Activated CD4-positive, alpha-beta T cell treated with anti-CD3 and anti-CD28 coated beads, Interleukin-2, Interleukin-4, amounts not matched to agents 100 ng/mL and 50 ng/mL, durations not matched to agents 16 hours and 8 hours (primary cell): ENCODE measurements around the gene KIN.
"Not testable (repeated sequence)": the region's sequence is repeated elsewhere in the genome, so short reads cannot be mapped to it uniquely, and the experiment has no call there.

Source experiments
- DNase-seq: peaks from one replicate; pipeline ENCODE4 v3.0.0-alpha.2; 2020; ENCODE audit warnings: low spot score

Gene KIN

GRCh38 chr10:7794251-7795026 is 6.6 kb upstream of the KIN start:
- no peak for DNase-seq

- DNase-seq: no peak
Measured at GRCh38 chr10:7792541-7792940, 4.7 kb upstream of the KIN start.

GRCh38 chr10:7789390-7789789 is 1.6 kb upstream of the KIN start:
- DNase-seq: no peak

DNA sequence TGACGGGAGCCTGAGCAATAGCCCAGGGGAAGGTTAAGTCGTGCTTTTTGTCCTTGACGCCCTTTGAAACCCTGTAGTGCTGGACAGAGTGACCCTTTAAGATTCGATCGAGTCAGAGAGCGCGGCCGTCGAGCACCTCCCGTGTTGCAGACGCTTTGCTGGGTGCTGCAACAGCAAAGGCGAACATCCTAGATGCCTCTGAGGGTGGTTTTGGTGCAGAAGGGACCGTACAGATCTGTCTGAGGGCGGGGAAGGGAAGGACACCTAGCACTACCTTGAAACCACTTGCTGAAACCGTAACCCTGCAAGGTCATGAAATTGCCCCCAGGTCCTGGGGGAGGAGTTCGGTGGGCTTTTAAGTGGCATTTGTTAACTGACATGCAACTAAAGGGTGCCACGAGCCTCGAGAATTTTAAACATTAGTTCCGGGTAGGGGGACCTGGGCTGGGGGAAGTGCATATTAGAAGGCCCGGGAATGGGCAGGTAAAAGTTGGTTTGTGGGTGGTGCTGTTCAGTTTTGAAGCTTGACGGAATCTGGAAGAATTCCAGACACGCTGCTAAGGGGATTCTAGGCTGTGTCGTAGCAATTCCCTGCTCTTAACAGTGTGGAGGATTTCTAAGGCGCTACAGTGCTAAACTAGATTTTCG is 970 bp upstream of the KIN start:
- no peak for DNase-seq

- no peak for DNase-seq
Measured at GRCh38 chr10:7787150-7787856, 490 bp downstream of the KIN start.

- DNase-seq: no peak
Measured at GRCh38 chr10:7786430-7786829, 1.4 kb downstream of the KIN start.

DNA sequence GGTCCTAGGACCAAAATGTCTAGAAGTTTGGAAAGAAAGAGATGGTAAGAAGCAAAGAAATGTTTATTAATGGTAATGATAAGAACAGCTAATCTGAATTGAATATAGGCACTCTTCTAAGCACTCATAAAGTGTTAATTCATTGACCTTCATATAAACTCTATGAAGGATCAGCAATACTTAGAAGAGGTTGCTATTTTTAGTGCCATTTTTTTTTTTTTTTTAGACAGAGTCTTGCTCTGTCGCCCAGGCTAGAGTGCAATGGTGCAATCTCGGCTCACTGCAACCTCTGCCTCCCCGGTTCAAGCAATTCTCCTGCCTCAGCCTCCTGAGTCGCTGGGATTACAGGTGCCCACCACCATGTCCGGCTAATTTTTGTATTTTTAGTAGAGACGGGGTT is 5.6 kb downstream of the KIN start:
- not testable (repeated sequence) for DNase-seq

DNA sequence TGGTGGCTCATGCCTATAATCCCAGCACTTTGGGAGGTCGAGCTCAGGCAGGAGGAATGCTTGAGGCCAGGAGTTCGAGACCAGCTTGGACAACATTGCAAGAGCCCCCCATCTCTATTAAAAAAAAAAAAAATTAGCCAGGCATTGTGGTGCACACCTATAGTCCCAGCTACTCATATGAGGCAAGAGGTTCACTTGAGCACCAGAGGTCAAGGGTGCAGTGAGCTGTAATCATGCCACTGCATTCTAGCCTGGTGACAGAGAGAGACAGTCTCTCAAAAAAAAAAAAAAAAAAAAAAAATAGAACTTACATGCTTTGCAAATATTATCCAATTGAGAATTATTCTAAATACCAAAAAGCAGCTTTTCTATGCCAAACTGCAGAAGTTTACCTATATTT is 11.0 kb downstream of the KIN start:
- no peak for DNase-seq

- DNase-seq: no peak
Measured at GRCh38 chr10:7773845-7774801, 13.7 kb downstream of the KIN start.

DNA sequence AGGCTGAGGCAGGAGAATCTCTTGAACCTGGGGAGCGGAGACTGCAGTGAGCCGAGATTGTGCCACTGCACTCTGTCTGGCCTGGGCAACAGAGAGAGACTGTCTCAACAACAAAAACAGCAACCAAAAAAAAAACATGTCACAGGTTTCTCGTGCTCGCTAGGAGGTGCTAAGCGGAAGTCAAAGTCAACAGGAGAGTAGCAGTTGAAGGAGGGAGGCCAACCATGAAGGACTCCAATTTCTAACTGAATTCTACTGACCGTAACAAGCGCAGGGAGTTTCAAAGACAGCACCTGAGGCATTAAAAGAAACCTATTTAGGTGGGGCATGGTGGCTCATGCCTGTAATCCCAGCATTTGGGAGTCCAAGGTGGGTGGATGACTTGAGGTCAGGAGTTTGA is 19.4 kb downstream of the KIN start:
- no peak for DNase-seq

DNA sequence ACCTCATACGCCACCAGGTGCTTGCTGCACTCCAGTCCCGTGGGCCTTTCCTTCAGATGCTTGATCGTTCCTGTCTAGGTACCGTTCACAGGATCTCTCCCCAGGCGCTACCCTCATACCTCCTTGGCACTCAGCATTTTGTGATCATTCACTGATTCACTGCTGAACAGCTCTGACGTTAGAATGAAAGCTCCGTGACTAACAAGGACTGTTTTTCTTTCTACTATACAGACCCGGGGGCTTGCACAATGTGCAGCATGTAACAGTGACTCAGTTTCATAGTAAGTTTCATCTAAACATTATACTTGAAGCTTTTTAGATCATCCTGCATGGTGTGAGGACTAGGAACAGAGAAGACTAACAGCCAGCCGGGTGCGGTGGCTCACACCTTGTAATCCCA is 20.6 kb downstream of the KIN start:
- DNase-seq: no peak

DNA sequence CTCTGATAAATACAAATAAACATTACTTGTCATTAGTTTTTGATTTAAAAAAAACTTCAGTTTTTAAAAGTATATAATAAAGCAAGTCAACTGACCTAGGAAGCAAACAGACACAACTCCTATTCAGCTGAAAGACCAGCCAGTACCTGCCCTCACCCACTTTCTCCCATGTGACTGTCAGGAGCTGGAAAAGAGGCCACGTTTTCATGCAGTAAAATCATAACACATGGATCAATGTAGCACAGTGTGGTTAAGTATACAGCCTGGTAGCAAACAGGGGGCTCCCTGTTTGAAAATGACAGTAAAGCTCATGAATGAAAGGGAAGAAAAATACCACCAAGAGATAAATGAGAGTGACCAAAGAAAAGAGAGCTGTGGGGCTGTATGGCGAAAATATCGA is 21.6 kb downstream of the KIN start:
- no peak for DNase-seq

DNA sequence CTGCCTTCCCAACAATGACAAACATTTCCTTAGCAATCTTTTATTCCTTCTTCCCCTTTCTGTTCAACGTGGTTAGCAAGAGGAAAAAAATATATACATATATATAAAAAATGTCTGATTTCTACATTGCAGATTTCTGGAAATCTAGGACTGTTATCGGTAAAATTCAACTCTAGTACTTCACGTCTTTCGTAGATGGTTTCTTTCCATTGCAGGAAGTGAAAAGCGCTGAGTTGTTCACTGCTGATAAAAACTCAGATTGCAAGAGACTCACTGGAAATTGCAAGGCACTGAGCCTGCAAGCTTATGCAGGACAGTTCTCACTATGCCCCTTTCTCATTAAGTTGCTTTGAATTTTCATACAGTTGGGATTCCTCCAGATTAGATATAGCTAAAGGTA is 23.9 kb downstream of the KIN start:
- DNase-seq: no peak

DNA sequence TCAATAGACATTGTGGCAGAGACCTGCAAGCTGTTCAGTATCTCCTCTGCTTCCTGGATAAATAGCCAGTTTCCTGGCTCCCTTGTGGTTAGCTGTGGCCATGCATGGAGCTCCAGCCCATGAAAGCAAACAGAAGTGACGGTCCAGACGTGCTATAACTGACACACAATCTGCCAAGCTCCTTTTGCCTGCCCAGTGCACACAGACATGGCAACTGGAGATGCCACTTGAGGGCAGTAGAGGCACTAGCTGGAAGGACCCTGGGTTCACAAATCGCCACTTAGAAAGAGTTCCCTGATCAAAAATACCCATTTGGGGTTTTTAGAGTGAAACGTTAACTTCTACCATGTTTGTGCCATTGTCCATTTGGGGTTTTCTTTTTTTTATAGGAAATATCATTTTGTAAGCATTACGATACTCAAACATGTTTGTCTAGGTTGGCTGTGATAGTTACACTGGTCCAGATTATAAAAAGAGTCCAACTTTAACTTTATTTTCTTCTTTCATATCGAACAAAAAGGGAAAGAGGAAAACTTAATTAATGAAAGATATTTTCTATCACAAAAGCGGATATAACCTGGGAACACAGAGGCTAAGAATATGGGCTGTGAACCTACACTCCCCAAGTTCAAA is 31.3 kb downstream of the KIN start:
- DNase-seq: peak; percentile 12

DNA sequence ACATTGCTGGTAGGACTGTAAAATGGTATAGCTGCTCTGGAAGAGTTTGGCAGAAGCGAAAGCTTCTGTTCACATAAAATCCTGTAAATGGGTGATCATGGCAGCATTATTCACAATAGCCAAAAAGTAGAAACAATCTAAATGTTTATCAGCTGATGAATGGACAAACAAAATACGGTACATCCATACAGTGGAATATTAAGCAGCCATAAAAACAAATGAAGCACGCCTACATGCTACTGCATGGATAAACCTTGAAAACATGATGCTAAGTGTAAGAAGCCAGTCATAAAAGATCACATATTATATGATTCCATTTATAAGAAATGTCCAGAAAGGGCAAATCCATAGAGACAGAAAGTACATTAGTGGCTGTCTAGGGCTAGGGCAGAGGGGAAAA is 32.7 kb downstream of the KIN start:
- DNase-seq: no peak

- no peak for DNase-seq
Measured at GRCh38 chr10:7752251-7752650, 35.5 kb downstream of the KIN start.

GRCh38 chr10:7750222-7750621 is 37.6 kb downstream of the KIN start:
- DNase-seq: no peak

DNA sequence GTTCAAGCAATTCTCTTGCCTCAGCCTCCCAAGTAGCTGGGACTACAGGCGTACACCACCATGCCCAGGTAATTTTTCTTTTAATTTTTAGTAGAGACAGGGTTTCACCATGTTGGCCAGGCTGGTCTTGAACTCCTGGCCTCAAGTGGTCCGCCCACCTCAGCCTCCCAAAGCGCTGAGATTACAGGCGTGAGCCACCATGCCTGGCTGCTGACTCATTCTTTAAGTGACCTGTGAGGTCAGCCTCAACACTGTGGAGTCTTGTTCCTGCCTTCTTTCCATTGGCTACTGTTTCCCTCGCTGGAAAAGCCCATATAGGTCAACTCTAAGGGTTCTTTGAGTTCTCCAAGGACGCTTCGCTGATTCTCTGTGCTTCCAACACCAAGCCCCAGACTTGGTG is 39.2 kb downstream of the KIN start:
- DNase-seq: not testable (repeated sequence)

DNA sequence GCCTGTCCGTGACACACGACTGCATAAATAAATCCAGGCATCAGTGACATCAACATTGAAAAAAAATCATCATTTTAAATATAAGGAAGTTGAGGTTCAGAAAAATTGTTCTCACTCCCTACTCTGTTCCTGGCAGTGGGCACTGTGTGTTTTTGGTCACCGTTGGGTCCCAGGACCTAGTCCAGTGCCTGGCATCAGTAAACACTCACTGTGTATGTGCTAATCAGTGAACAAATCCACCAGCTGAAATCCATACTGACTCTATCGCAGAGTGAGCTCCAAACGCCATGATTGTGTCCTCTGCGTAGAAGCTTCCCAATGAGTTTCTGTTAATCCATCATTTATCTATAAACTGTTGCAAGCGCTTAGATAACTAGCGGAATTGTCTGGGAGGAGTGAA is 43.5 kb downstream of the KIN start:
- DNase-seq: no peak

DNA sequence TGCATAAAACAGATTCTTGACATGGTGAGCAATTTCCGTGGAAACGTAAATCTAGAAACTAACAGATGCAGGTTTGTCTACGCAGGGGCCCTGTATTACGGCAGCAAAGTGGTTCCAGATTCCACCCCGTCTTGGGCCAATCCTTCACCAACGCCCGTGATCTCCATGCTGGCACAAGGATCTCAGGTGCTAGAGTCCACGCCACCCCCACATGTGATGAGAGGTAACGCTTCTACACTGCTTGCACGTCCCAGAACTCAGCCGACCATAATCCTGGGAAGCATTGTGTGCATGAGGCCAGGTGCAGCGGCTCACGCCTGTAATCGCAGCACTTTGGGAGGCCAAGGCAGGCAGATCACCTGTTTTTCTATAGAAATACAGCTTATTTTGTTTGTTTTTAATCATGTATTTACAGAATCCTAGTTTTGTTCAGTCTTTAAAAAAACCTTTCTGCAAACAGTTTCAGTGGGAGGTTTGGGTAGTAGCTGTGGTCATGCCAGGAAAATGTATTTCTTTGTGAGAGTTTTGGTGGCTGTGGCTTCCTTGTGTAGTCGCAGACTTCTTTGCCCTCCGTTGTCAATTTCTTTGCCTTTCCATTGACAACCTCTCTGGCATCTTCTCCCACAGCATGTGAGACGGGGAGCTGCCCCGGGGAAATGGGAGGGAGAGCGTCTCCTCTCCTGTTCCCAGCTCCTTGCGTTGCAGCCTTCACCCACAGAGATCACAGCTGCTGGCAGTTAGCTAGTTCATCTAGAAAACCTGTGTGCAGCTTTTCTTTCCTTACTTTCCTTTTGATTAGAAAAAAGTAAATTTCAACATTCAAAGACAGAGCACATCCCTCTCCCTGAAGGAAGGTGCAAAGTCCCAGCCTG is 49.0 kb downstream of the KIN start:
- DNase-seq: no peak

GRCh38 chr10:7734821-7735220 is 53.0 kb downstream of the KIN start:
- no peak for DNase-seq
